Measurements from ENCODE around the gene GMNC.

GMNC gene

DNA sequence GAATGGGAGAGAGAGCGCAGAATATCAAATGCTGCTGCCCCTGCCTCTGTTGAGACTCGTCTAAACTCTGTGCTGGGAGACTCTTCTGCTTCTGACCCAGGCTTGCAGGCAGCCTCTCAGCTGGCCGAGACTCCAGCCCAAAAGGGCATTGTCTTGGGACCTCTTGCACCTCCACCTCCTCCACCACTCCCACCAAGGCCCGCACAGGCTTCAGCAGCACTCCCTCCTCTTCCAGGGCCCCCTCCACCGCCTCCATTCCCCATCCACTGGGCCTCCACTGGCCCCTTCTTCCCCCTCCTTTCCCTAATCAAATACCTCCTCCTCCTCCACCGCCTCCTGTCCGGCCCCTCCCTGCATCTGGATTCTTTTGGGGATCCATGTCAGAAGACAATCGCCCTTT lies 31.3 kb downstream of the GMNC start:
- Mint-ChIP-seq H3K4me1 (no peaks in the 10 kb centered on the region), H3K36me3 (ENCODE audit: insufficient read depth) (no peaks in the 10 kb centered on the region), H3K27ac (ENCODE audit: low read depth) (no peak overlapping the region)

DNA sequence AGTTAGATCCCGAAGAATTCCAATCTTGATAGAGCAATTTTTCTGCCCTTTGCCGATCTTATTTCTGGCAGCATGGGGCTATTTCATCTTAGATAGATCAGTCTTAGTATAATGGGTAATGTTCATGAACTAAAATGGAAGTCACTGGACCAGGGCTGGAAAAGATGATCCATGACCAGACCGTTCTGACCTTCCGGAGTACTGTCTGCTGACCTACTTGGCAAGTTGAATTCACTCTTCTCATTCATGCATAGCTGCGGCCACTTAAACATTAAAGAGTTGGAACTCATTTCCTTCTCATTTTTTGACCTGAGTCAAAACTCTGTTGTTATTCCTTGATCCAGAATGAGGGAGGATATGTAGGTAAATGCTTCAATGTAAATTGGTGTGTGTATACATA lies 32.5 kb downstream of the GMNC start:
- no peaks in the 10 kb centered on the region for H3K27me3 Mint-ChIP-seq

More for the DNA sequence above, 31.3 kb downstream of the GMNC start:
- peaks cover 6% of the 10 kb centered on the region for H3K9me3 Mint-ChIP-seq
- ATAC-seq (replicated peaks; ENCODE audit: extremely low read depth, poor library complexity, severe bottlenecking): no peak
- no peak overlapping the region for H3K4me3 Mint-ChIP-seq
- no peak for DNase-seq (ENCODE audit: low spot score in 2 of 2)
- H3K27me3 Mint-ChIP-seq: no peaks in the 10 kb centered on the region

DNA sequence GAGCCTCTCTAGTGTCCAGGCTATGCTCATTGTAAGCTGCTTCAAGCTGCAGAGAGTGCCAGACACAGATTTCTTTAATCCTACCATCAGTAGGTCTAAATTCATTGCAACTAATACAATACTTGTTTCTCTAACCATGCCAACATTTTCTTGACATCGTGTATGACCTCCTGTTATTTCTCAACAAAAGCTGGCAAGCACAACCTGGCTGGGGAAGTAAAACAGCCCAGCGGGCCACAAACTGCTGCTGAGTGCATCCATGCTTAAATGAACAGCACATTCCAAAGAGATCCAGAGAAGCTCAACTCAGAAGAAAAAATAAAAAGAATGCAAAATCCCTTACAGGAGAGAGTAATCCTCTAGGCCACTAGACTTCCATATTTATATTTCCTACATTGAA lies 36.5 kb downstream of the GMNC start:
- DNase-seq (ENCODE audit: low spot score in 2 of 2) (no peak), ATAC-seq (replicated peaks; ENCODE audit: extremely low read depth, poor library complexity, severe bottlenecking) (no peak)
- Mint-ChIP-seq H3K27ac (ENCODE audit: low read depth) (no peak overlapping the region), H3K27me3 (no peaks in the 10 kb centered on the region), H3K4me3 (no peak overlapping the region), H3K4me1 (no peaks in the 10 kb centered on the region), H3K9me3 (peaks cover 5% of the 10 kb centered on the region), H3K36me3 (ENCODE audit: insufficient read depth) (no peaks in the 10 kb centered on the region)

More for the DNA sequence above, 32.5 kb downstream of the GMNC start:
- Mint-ChIP-seq H3K36me3 (ENCODE audit: insufficient read depth) (no peaks in the 10 kb centered on the region), H3K27ac (ENCODE audit: low read depth) (no peak overlapping the region), H3K4me3 (no peak overlapping the region), H3K9me3 (peaks cover 6% of the 10 kb centered on the region), H3K4me1 (no peaks in the 10 kb centered on the region)
- ATAC-seq (replicated peaks; ENCODE audit: extremely low read depth, poor library complexity, severe bottlenecking) (no peak), DNase-seq (ENCODE audit: low spot score in 2 of 2) (no peak)

DNA sequence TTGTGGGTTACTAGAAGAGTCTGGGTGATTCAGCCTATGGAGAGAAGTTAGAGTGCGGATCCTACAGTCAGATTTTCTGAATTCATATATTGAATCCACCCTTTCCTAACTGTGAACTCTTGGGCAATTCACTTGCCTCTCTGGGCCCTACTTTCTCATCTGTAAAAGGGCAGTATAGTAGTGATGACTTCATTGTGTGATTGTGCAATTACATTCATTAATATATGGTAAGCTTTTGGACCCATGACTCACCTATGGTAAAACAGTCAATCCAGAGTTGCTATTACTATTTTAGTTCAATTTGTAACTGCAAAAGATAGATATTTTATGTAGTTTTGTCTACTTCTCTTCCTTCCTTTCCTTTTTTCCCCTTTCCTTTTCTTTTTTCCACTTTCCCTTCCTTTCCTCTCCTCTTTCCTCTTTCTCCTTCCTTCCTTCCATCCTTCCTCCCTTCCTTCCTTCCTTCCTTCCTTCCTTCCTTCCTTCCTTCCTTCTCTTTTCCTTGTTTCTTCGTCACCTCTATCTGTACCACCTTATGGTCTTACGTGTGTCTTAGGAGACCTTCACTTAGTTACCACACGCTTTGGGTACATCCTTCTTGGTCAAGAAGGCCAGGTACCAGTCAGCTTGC lies 37.0 kb downstream of the GMNC start:
- DNase-seq (ENCODE audit: low spot score in 2 of 2) (no peak), ATAC-seq (replicated peaks; ENCODE audit: extremely low read depth, poor library complexity, severe bottlenecking) (no peak)
- Mint-ChIP-seq H3K4me1 (no peaks in the 10 kb centered on the region), H3K4me3 (no peak overlapping the region), H3K9me3 (no peaks in the 10 kb centered on the region), H3K36me3 (ENCODE audit: insufficient read depth) (no peaks in the 10 kb centered on the region), H3K27ac (ENCODE audit: low read depth) (no peak overlapping the region), H3K27me3 (no peaks in the 10 kb centered on the region)

DNA sequence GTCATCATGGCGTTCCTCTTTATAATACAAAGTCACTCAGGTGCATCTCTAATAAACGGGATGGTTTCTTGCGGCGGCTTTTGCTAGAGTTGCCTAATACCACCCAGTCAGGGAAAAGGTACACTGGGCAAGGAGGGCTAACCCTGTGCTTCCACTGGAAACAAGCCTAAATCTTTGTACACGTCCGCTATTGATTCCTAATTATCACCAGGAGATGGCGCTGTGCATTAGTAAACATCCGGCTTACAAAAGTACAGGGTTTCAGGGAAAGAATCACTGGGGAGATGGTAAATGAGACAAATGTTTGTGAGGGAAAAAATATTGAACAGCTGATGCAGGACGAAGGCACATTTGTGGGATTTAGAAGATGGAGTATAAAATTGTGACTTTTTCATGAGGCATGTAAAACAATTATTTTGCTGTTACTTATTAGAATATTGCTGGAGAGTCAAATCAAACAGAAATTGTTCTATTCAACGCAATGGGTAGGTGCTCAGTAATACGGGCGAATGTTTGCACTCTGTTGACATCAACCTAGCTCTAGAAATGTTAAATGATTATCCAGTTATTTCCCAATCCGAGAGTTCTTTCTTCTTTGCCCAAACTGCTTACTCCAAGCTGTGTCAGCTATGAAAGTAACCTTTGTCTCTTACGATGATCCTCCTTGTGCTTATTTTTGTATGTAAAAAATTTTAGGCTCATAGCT lies 50.6 kb downstream of the GMNC start:
- no peaks in the 10 kb centered on the region for H3K4me1 Mint-ChIP-seq
- no peak overlapping the region for H3K4me3 Mint-ChIP-seq
- H3K27me3 Mint-ChIP-seq: no peaks in the 10 kb centered on the region
- no peaks in the 10 kb centered on the region for H3K36me3 Mint-ChIP-seq (ENCODE audit: insufficient read depth)
- H3K9me3 Mint-ChIP-seq: no peaks in the 10 kb centered on the region
- DNase-seq (ENCODE audit: low spot score in 2 of 2) (no peak), ATAC-seq (replicated peaks; ENCODE audit: extremely low read depth, poor library complexity, severe bottlenecking) (no peak)
- no peak overlapping the region for H3K27ac Mint-ChIP-seq (ENCODE audit: low read depth)

DNA sequence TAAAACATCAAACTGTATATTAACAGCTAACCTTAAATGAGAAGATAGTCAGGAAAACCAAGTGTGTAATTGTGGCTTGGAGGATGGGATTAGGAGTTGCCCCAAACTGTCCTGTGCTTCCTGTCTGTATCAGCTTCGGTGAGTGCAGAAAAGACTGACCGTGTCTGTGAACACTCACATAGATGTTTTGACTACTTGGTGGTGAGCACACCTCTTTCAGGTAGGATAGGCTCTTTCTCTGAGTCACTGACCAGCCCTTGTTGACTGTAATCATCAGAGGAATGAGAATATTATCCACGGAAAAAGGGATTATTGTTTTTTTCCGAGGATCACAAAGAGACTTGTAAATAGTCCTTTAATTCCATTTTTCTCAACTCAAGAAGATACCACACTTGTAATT lies 51.5 kb downstream of the GMNC start:
- H3K4me3 Mint-ChIP-seq: no peak overlapping the region
- no peaks in the 10 kb centered on the region for H3K36me3 Mint-ChIP-seq (ENCODE audit: insufficient read depth)
- H3K9me3 Mint-ChIP-seq: no peaks in the 10 kb centered on the region
- DNase-seq (ENCODE audit: low spot score in 2 of 2) (no peak), ATAC-seq (replicated peaks; ENCODE audit: extremely low read depth, poor library complexity, severe bottlenecking) (no peak)
- no peaks in the 10 kb centered on the region for H3K27me3 Mint-ChIP-seq
- no peaks in the 10 kb centered on the region for H3K4me1 Mint-ChIP-seq
- H3K27ac Mint-ChIP-seq (ENCODE audit: low read depth): no peak overlapping the region

DNA sequence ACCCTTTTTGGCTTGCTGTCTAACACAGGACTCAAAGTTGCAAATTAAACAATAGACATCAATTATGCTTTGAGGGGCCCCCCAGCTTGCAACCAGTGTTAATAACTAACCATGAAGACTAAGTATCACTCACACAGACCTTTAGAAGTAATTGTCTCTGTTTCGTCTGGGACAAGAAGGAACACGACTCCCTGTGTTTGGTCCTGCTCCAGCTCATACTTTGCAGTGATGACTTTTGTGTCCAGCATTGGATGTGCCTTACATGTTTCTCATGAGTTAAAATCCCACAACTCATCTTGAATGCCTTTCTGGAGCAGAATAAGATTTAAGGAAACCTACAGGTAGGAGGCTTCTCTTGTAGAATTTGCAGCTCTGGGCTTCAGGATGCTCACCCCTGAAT lies 53.1 kb downstream of the GMNC start:
- no peaks in the 10 kb centered on the region for H3K4me1 Mint-ChIP-seq
- DNase-seq (ENCODE audit: low spot score in 2 of 2) (no peak), ATAC-seq (replicated peaks; ENCODE audit: extremely low read depth, poor library complexity, severe bottlenecking) (no peak)
- H3K27me3 Mint-ChIP-seq: no peaks in the 10 kb centered on the region
- no peaks in the 10 kb centered on the region for H3K36me3 Mint-ChIP-seq (ENCODE audit: insufficient read depth)
- no peak overlapping the region for H3K27ac Mint-ChIP-seq (ENCODE audit: low read depth)
- H3K4me3 Mint-ChIP-seq: no peak overlapping the region
- no peaks in the 10 kb centered on the region for H3K9me3 Mint-ChIP-seq

DNA sequence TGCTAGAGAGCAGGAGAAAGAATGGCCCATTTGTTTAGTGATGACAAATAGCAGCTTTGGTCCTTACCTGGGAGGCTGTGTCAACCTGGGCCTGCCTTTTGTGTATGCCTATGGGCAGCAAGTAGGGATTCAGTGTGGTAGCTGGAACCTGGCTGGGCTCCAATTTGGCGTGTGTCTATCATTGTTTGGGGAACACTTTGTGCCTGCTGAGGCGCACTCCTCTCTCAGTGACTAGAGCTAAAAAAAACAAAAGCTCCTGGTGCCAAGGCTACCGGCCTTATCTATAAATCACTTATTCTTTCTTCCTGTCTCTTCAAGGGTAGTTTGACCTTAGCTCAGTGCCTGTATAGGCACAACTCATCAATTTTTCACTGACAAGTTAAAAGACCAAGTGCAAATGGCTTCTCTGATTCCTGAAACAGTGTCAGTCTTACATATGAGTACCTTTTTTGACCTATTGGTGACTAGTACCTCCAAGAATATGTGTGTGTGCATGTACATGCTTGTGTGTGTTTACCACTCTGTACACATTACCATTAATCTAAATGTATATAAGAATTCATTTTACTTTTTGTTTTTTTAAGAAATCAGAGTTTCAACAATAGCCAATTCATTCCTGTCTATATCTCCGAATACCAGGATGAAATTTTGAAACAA lies 54.6 kb downstream of the GMNC start:
- Mint-ChIP-seq H3K27me3 (no peaks in the 10 kb centered on the region), H3K4me3 (no peak overlapping the region), H3K4me1 (no peaks in the 10 kb centered on the region), H3K27ac (ENCODE audit: low read depth) (no peak overlapping the region), H3K9me3 (no peaks in the 10 kb centered on the region), H3K36me3 (ENCODE audit: insufficient read depth) (no peaks in the 10 kb centered on the region)
- DNase-seq (ENCODE audit: low spot score in 2 of 2) (no peak), ATAC-seq (replicated peaks; ENCODE audit: extremely low read depth, poor library complexity, severe bottlenecking) (no peak)

Data from central memory CD8-positive, alpha-beta T cell (primary cell).